Astrocyte (in vitro differentiated cells and primary cell): ENCODE results near the gene JAKMIP2. TPM values are rescaled to one million over a fixed set of nuclear protein-coding genes. Genes with fewer than 3 reads are reported as not detected.
A peak's percentile ranks its signal among the peaks of the same experiment; 100 is the strongest.

Source experiments
- DNase-seq: peaks from one replicate; pipeline ENCODE4 v3.0.0-alpha.2; 2010; ENCODE audit warnings: low read depth
- FAIRE-seq: peaks from 2 replicates; lab custom pipeline; 2011; peaks lifted over from hg19 to GRCh38; lab: Jason Lieb, UNC
- H2AFZ ChIP-seq: 2 replicates; pipeline ENCODE4 v1.6.0; 2012; ENCODE audit warnings: low read depth, low read length, inconsistent platforms
- H3K27ac ChIP-seq: 2 replicates; pipeline ENCODE4 v1.5.1; 2011; ENCODE audit warnings: low read depth, low read length, inconsistent platforms
- H3K27me3 ChIP-seq: 2 replicates; pipeline ENCODE4 v1.6.0; 2011; ENCODE audit warnings: low read length, inconsistent platforms; ENCODE audit not compliant: insufficient read depth
- H3K36me3 ChIP-seq: 2 replicates; pipeline ENCODE4 v1.5.1; 2011; ENCODE audit warnings: low read length, inconsistent platforms; ENCODE audit not compliant: insufficient read depth
- H3K4me1 ChIP-seq: 2 replicates; pipeline ENCODE4 v1.5.1; 2011; ENCODE audit warnings: low read length, inconsistent platforms; ENCODE audit not compliant: insufficient read depth
- H3K4me2 ChIP-seq: 2 replicates; pipeline ENCODE4 v1.6.0; 2012; ENCODE audit warnings: low read length, inconsistent platforms
- H3K4me3 ChIP-seq: 2 replicates; pipeline ENCODE4 v1.5.1; 2011; ENCODE audit warnings: low read depth, mild to moderate bottlenecking, low read length, inconsistent platforms; ENCODE audit not compliant: insufficient read depth
- H3K79me2 ChIP-seq: 2 replicates; pipeline ENCODE4 v1.6.0; 2012; ENCODE audit warnings: mild to moderate bottlenecking, low read length, inconsistent platforms; ENCODE audit not compliant: insufficient read depth
- H3K9ac ChIP-seq: 2 replicates; pipeline ENCODE4 v1.6.0; 2012; ENCODE audit warnings: mild to moderate bottlenecking, low read length, inconsistent platforms
- H3K9me3 ChIP-seq: 2 replicates; pipeline ENCODE4 v1.5.1; 2012; ENCODE audit warnings: low read depth, mild to moderate bottlenecking, low read length, inconsistent platforms; ENCODE audit not compliant: insufficient read depth
- H4K20me1 ChIP-seq: 2 replicates; pipeline ENCODE4 v1.6.0; 2012; ENCODE audit warnings: low read length, inconsistent platforms; ENCODE audit not compliant: insufficient read depth
- H3K27ac Mint-ChIP-seq: one replicate; pipeline ENCODE4 v1.8.0; 2021; ENCODE audit warnings: mild to moderate bottlenecking, mixed read lengths; ENCODE audit not compliant: unreplicated experiment
- H3K27me3 Mint-ChIP-seq: one replicate; pipeline ENCODE4 v1.8.0; 2021; ENCODE audit warnings: low read depth, mixed read lengths; ENCODE audit not compliant: unreplicated experiment
- H3K36me3 Mint-ChIP-seq: one replicate; pipeline ENCODE4 v1.8.0; 2021; ENCODE audit warnings: low read depth, mixed read lengths; ENCODE audit not compliant: unreplicated experiment
- H3K4me1 Mint-ChIP-seq: one replicate; pipeline ENCODE4 v1.8.0; 2021; ENCODE audit warnings: low read depth, mixed read lengths; ENCODE audit not compliant: unreplicated experiment
- H3K4me3 Mint-ChIP-seq: one replicate; pipeline ENCODE4 v1.8.0; 2021; ENCODE audit warnings: mild to moderate bottlenecking, moderate library complexity, mixed read lengths; ENCODE audit not compliant: unreplicated experiment
- H3K9me3 Mint-ChIP-seq: one replicate; pipeline ENCODE4 v1.8.0; 2021; ENCODE audit warnings: mild to moderate bottlenecking, mixed read lengths; ENCODE audit not compliant: unreplicated experiment
- CTCF ChIP-seq: IDR thresholded peaks from 2 replicates; pipeline ENCODE4 v1.5.1; 2011; ENCODE audit warnings: low read depth, mild to moderate bottlenecking, inconsistent platforms, low read length, moderate library complexity; ENCODE audit not compliant: insufficient read depth
- EZH2 ChIP-seq: IDR thresholded peaks from 2 replicates; pipeline ENCODE4 v1.6.1; 2012; ENCODE audit warnings: mild to moderate bottlenecking, low read length, inconsistent platforms; ENCODE audit not compliant: insufficient read depth
- total RNA-seq: library from RNA; stranded (reverse); gene quantifications from 2 replicates; pipeline ENCODE4 v1.2.1, GENCODE V29; 2021

Gene JAKMIP2
- total RNA-seq, 1 donor from 2014 or later, result 15.1 TPM

GRCh38 chr5:147809830-147810666 is 27.5 kb upstream of the JAKMIP2 start:
- Mint-ChIP-seq H3K4me1 (no peaks in the 10 kb centered on the region), H3K4me3 (no peak overlapping the region), H3K27me3 (peaks cover 5% of the 10 kb centered on the region), H3K27ac (no peak overlapping the region), H3K9me3 (no peaks in the 10 kb centered on the region), H3K36me3 (no peaks in the 10 kb centered on the region)
- TF ChIP-seq EZH2 (no peak), CTCF (no peak)
- H3K27me3 ChIP-seq, result no peaks in the 10 kb centered on the region
- no peaks in the 10 kb centered on the region for H3K9me3 ChIP-seq
- H3K27ac ChIP-seq, result no peak overlapping the region
- H3K79me2 ChIP-seq, result no peaks in the 10 kb centered on the region
- no peaks in the 10 kb centered on the region for H4K20me1 ChIP-seq
- peak; percentile 63 for DNase-seq
- no peak overlapping the region for H3K9ac ChIP-seq
- no peaks in the 10 kb centered on the region for H3K36me3 ChIP-seq
- no peaks in the 10 kb centered on the region for H3K4me1 ChIP-seq
- no peak for FAIRE-seq
- no peak overlapping the region for H3K4me2 ChIP-seq
- no peak overlapping the region for H2AFZ ChIP-seq
- H3K4me3 ChIP-seq, result no peak overlapping the region

DNA sequence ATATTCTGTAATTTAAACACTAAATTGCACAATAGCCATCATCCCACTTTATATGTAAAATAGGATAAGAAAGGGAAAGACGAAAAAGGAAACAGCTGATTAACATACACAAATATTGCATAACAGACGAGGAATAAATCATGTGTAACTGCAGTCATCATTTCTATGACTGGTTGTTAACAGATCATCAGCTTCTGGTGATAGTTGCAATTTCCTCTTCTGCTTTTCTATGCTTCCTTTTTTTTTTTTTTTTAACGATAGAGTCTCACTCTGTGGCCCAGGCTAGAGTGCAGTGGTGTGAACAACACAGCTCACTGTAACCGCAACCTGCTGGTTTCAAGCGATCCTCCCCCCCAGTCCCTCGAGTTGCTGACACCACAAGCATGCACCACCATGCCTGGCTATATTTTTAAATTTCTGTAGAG is 22.5 kb upstream of the JAKMIP2 start:
- Mint-ChIP-seq H3K9me3 (no peaks in the 10 kb centered on the region), H3K4me3 (no peak overlapping the region), H3K27me3 (peaks cover 15% of the 10 kb centered on the region), H3K4me1 (peaks cover 5% of the 10 kb centered on the region), H3K27ac (no peak overlapping the region), H3K36me3 (no peaks in the 10 kb centered on the region)
- H3K79me2 ChIP-seq, result no peaks in the 10 kb centered on the region
- FAIRE-seq, result no peak
- DNase-seq, result no peak
- H2AFZ ChIP-seq, result no peak overlapping the region
- no peak overlapping the region for H3K27ac ChIP-seq
- H3K4me1 ChIP-seq, result no peaks in the 10 kb centered on the region
- H3K36me3 ChIP-seq, result no peaks in the 10 kb centered on the region
- H3K27me3 ChIP-seq, result no peaks in the 10 kb centered on the region
- no peak overlapping the region for H3K4me2 ChIP-seq
- H3K4me3 ChIP-seq, result no peak overlapping the region
- H4K20me1 ChIP-seq, result no peaks in the 10 kb centered on the region
- H3K9ac ChIP-seq, result no peak overlapping the region
- H3K9me3 ChIP-seq, result no peaks in the 10 kb centered on the region
- TF ChIP-seq EZH2 (no peak), CTCF (no peak)

GRCh38 chr5:147804334-147804733 is 21.8 kb upstream of the JAKMIP2 start:
- no peak for DNase-seq
- TF ChIP-seq CTCF, result no peak
- no peak for TF ChIP-seq EZH2
- Histone ChIP-seq H3K4me3 (no peak overlapping the region), H3K27ac (no peak overlapping the region), H3K4me2 (no peak overlapping the region), H3K4me1 (no peaks in the 10 kb centered on the region), H2AFZ (peak overlapping the region; percentile 32), H4K20me1 (no peaks in the 10 kb centered on the region), H3K79me2 (no peaks in the 10 kb centered on the region), H3K27me3 (no peaks in the 10 kb centered on the region), H3K9ac (no peak overlapping the region), H3K9me3 (no peaks in the 10 kb centered on the region), H3K36me3 (no peaks in the 10 kb centered on the region)
- Mint-ChIP-seq H3K4me3 (no peak overlapping the region), H3K4me1 (peaks cover 5% of the 10 kb centered on the region), H3K36me3 (no peaks in the 10 kb centered on the region), H3K9me3 (no peaks in the 10 kb centered on the region), H3K27ac (no peak overlapping the region), H3K27me3 (peaks cover 15% of the 10 kb centered on the region)
- FAIRE-seq, result no peak
